ENCODE results near the gene TMIGD2.

GRCh38 chr19:4350726-4351125 lies 48.5 kb upstream of the TMIGD2 start:
- TF ChIP-seq CTCF (IDR thresholded peaks at IDR 0.05) = no peak
- no peak for TF ChIP-seq POLR2A (IDR thresholded peaks at IDR 0.05)

Data from right lobe of liver (tissue), 4 donors.